ENCODE measurements around the gene TMED10.
"Not testable (repeated sequence)": the region's sequence is repeated elsewhere in the genome, so short reads cannot be mapped to it uniquely, and the experiment has no call there.

TMED10 gene

DNA sequence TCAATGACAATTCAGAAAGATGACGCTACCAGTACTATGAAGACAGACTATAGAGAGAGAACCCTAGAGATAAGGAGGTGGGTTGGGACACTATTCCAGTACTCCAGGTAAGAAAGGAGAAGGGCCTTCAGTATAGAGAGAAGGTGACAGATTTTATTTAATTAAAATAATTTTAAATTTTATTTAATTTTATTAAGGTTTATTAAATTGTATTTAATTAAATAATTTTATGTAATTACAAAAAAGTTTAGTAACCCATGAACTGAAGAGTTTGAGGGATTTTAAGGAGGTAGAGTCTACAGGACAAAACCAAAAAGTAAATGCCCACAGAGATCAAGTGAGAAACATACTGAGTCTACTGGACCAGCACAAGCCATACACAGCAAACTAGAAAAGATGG, 20.3 kb downstream of the TMED10 start:
- no peak for DNase-seq

DNA sequence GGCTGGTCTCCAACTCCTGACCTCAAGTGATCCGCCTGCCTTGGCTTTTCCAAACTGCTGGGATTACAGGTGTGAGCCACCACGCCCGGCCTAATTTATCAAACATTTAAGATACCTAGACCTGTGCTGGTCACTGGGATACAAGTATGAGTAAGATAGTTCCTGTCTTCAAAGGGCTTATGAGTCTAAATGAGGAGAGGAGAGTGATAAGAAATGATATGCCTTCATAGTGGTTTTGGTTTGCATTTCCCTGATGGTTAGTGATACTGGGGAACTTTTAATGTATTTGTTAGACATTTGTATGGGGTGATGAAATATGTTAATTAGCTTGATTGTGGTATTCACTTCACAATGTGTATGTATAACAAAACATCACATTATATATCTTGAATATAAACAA, 21.2 kb downstream of the TMED10 start:
- peak; percentile 35 for DNase-seq

DNA sequence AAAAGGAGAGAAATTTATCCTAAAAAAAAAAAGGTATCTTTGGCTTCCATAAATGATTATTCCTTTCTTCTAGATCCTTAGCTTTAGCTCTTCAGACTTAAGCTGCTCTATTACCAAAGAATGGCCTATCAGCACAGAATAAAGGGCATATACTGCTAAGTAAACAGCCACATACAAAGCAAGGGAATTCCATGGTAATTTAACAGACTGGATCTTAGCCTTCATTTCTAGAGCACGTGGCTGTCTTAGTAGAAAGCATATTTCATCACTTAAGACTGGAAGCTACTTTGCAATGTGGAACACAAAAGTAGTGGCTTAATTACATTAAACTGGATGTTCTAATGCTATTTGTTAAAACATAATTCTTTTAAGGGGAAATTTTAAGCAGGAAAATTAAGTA, 23.1 kb downstream of the TMED10 start:
- DNase-seq = no peak

DNA sequence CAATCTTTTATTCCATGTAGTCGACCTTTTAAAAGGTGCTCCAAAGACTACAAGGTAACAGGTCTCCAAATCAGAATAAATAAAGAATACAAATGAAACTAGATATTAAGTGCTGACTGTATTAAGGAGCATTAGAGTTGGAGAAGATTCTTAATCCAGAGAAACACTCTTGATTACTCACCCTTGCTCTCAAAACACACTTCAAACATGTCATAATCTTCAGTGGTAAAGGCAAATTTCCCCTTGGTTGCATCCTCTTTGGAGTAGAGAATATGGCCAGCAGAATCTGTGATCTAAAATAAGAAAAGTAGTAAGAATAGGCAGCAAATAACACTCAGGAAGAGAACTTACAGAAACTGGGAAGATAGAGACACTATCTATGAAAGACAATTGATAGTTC, 24.6 kb downstream of the TMED10 start:
- DNase-seq = no peak

DNA sequence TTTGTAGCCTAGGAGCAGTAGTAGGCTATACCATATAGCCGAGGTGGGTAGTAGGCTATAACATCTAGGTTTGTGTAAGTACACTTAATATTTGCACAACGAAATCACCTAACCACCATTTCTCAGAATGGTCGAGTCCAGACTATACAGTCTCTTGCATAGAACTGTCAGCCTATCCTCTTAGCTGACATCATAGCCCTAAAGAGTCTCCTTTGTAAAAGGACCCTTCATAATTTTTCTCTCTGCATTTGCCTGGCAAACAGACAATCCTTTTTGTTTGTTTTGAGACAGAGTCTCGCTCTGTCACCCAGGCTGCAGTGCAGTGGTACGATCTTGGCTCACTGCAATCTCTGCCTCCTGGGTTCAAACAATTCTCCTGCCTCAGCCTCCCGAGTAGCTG, 25.8 kb downstream of the TMED10 start:
- DNase-seq = not testable (repeated sequence)

DNA sequence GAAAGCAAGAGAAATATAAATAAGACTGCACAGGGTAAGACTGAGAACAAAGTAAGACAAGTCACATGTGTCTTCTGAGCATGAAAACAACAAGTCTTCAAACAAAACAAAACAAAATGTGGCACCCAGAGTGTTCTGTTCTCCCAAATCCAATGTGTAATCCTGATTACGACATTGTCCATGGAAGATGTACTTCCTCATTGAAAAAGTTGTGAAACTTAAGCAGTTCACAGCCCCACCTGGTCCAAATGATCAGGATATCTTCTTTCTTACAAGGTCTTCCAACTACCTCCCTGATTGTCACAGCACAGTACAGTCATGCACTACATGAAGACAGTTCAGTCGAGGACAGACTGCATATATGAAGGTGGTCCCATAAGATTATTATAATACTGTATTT, 26.3 kb downstream of the TMED10 start:
- no peak for DNase-seq

DNA sequence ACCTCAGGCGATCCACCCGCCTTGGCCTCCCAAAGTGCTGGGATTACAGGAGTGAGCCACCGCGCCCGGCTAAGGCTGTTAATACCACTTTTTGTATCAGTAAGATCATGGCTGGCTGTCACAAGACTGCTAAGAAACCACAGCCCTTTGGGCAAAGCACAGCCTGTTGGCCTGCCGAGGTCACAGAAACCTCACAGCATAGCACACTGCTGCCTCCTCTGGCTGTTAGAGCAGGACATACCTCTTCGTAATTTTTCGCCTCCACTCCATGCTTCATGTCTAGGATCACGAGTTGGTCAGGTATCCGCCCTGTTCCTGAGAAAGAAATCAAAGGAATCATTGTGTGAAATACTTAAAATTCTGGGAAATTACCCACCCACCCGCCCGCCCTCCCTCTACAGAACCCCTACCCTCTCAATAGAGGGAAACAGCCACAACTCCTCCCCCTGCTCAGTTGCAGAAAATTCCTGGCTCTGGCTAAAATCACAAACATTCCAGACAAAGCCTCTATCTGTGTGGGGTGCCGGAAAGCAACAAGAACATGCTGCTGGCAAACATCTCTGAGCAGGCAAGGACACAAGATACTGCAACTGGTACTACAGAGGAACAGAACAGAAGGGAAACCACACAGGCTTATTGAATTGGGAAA, 28.9 kb downstream of the TMED10 start:
- peak; percentile 95 for DNase-seq

DNA sequence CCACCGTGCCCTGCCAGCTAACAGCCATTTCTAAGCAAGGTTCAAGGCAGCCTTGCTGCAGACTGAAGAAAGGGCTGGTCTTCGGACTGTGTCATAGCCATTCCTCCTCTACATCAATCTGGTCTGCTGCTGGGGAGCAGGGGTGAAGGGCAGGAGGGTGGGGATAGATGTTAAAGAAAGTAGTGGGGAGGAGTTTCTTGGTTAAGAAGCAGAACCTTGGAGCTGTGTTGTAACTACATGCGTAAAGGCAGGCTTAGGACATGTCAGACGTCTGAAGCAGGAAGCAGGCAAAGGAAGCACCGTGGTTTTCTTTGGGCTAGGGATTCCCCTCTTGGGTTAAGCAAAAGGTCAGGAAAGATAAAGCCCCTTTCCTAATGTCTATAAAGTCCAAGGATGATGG, 31.5 kb downstream of the TMED10 start:
- DNase-seq = peak; percentile 39

DNA sequence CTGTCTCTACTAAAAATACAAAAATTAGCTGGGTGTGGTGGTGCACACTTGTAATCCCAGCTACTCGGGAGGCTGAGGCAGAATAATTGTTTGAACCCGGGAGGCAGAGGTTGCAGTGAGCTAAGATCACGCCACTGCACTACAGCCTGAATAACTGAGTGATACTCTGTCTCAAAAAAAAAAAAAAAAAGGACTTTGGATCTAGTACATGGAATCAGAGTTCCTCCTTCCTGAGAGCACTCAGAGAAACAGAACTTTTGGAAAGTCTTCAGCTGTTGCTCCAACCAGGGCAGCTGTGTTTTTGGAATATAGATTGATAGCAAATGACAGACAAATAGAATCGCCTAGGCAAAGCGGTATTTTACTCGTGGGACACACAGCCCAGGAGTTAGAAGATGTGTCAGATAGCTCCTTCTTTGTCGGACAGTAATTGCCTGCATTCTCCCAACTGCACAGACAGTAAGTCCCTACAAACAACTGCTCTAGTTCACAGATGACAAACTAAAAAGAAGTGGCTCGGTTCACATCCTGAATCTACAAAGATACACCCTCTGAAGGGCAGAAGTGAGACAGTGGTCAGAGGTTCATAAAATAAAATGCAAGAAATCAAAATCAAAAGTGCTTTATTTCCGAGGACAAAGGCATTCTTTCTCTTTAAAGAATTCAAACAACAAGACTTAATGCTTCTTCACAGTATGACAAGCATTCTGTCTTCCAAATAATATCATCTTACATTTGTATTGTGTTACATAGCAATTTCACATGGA, 32.5 kb downstream of the TMED10 start:
- no peak for DNase-seq

DNA sequence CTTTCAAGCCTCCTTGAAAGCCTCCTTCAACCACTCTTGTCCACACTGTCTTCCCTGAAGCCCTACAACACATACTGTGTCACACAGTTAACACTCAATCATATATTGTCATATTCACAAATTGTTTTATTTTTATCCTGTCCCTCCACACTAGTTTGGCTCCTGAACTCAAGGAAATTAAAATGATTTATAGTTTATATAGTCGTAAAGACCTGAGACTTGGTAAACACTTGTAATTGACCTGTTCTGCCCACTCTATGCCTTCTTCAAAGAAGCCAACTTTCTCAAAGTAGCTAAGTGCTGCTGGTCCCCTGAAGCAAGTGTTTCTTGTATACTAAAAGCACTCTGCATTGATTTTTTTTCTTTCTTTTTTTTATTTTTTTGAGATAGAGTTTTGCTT, 33.9 kb downstream of the TMED10 start:
- DNase-seq = no peak

DNA sequence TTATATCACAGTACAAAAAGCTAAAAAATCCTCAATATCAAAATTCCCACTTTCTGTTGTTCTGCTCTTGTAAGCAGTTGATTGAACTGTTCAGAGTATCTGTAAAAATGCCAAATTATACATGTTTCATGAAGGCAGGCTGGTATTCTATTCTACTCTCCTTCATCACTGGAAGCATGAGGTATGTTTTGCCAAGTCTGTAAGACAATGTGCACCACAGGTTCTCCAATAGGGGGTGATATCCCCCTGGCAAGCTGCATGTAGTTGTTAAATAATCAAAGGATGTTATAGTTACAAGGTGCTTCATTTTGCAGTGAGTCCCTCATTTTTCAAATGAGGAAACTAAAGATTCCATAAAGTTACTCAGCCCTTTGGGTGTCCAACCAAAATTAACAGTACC, 34.4 kb downstream of the TMED10 start:
- DNase-seq = peak; percentile 56

DNA sequence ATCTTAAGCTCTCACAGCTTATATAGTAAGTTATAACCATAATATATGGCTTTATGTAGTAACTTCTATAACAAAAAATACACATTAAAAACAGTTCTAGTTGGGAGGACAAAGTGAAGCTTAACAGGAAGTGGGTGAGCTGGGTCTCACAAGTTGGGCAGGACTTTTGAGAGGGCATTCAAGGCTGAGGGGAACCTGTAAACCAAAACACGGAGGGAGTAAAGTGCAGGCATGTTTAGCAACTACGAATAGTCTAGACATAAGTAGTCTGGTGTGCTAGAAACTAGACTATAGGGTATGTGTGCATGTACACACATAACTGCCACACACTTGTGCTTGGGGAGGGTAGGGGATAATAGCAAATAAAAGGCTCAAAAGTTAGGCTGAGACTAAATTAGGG, 35.4 kb downstream of the TMED10 start:
- DNase-seq = no peak

DNA sequence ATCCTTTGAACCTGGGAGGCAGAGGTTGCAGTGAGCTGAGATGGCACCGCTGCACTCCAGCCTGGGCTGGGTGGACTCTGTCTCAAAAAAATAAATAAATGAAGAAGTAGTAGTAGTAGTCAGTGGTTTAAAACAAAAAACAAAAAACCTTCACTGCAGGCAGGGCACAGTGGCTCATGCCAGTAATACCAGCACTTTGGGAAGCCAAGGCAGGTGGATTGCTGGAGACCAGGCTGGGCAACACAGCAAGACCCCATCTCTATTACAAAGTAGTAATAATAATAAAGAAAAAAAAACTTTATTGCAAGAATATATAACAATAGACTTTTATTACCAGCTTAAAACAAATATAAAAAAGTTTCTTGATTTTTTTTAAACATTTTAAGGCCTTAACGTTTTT, 35.8 kb downstream of the TMED10 start:
- DNase-seq = no peak

DNA sequence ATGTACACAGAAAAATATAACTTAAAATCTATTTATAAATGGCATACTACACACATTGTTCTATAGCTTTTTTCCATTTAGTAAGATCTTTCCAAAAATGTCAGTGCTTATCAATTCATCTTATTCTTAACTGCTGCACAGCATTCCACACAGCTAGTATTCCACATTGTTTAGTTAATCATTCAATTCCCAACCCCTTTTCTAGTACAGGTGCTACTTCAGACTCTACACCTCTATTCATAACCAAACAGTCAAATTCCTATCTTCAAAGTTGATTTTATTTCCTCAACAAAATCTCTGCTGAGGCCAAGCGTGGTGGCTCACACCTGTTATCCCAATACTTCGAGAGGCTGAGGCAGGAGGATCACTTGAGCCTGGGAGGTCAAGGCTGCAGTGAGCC, 37.2 kb downstream of the TMED10 start:
- no peak for DNase-seq

DNA sequence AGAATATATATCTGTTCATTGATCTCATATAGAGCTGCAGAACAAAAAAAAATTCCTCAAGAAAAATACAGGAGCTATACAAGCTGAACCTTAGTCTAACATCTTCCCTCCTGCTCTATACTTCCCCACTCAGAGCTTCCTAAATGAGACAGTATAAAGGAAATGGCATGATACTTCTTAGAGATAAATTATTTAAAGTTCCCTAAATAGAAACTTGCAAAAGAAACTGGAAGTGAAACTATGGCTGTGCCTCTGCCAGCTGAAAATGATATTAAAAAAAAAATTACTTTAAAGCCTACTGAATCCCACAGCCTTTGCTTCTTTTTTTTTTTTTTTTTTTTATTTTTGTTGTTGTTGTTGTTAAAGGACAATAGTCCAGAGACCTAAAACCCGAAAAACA, 37.9 kb downstream of the TMED10 start:
- DNase-seq = peak; percentile 41

DNA sequence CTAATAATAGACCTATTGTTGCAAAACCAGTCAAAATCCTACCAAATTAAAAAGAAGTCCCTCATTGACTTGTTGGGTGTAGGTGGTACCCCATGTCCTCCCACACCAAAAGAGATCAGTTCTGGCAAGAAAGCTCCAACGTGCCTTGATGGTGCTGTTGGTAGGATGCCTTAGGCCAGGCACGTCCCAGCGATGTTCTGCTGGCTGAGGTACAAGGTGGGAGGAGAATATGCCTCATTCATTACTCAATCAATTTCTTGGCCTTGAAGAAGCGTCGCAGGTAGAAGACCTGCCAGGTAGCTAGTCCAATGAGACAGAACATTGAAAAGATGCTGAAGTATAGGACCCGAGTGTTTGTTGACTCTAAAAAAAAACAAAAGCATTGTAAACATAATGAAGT, 41.8 kb downstream of the TMED10 start:
- DNase-seq = no peak

DNA sequence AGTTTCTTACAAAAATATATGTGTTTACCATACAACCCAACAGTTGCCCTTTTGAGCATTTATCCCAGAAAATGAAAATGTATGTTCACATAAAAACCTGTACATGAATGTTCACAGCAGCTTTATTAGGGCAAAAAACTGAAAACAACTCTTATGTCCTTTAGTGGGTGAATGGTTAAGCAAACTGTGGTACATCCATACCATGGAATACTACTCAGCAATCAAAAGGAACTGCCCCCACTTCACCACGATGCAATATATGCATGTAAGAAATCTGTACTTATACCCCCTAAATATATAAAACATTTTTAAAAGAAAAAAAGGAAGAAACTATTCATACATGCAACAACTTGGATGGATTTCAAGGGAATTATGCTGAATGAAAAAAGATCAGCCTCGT, 42.8 kb downstream of the TMED10 start:
- no peak for DNase-seq

DNA sequence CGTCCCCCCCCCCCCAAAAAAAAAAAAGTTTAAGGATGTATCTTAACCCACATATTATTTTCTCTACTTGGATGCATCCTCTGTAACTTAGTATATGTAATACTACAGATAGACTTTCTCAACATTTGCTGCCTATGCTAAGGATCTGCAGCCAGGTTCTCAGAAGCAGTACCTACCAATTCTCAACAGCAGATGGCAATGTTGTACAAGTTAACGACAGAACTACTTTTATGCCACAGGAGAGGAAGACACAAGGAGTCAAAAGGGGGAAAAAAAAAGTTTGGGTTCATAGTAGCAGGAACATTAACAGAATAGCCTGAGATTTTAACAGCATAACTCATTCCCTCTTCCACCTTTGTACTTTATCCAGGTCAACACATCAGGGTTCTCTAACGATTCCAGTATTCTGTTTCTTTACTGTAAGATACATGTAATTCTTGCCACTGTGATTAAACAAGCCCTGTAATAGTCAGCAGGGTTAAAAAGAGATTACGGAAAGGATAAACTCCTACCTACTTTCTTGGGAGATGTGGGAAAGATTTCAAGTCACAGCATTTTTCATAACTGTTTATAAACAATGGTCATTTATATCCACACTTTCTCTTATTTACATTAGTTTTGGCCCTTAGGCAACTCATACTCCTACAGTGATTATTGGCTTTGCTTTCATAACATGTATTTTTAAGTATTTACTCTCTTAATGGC, 43.9 kb downstream of the TMED10 start:
- peak; percentile 91 for DNase-seq

DNA sequence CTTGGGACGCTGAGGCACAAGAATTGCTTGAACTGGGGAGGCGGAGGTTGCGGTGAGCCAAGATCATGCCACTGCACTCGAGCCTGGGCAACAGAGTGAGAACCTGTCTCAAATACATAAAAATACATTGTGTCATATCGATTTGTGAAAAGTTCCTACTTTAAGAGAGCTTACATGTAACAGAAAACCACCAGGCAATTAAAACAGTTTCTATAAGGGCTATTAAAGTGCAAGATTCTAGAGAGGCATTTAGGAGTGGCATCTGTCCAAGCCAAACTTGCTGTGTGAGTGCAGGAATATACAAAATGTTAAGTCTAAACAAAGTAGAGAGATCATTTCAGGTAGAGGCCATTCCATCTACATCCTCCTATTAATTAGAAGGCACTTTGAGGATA, 47.8 kb downstream of the TMED10 start:
- DNase-seq = no peak

DNA sequence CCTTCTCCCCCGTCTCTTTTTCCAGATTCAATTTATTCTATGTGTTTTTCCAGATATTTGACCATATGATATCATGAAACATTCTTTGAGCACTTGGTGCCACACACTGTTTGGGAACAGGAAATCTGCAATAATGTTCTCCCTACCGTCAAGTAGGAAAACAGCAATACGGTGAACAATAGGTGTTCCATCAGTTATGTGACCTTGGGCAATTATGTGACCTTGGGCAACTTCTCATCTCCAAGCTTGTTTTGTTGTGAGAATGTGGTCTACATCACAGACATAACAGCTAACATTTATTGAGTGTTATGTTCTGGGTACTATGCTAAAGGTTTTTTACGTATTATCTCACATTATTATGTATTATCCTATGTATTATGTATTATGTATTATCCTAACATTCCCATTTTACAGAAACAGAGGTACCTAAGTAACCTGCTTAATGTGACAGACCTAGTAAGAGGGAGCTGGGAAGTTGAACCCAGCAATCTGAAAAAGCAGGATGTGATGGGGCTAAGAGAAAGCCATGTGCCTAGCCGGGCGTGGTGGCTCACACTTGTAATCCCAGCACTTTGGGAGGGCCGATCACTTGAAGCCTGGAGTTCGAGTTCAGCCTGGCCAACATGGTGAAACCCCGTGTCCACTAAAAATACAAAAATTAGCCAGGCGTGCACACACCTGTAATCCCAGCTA, 48.4 kb downstream of the TMED10 start:
- no peak for DNase-seq

DNA sequence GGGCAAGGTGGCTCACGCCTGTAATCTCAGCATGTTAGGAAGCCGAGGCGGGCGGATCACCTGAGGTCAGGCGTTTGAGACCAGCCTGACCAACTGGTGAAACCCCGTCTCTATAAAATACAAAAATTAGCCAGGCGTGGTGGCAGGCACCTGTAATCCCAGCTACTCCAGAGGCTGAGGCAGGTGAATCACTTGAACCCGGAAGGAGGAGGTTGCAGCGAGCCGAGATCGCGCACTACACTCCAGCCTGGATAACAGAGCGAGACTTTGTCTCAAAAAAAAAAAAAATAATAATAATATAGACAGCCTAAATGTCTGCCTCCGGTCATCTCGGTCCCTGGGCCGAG, 49.0 kb downstream of the TMED10 start:
- not testable (repeated sequence) for DNase-seq

DNA sequence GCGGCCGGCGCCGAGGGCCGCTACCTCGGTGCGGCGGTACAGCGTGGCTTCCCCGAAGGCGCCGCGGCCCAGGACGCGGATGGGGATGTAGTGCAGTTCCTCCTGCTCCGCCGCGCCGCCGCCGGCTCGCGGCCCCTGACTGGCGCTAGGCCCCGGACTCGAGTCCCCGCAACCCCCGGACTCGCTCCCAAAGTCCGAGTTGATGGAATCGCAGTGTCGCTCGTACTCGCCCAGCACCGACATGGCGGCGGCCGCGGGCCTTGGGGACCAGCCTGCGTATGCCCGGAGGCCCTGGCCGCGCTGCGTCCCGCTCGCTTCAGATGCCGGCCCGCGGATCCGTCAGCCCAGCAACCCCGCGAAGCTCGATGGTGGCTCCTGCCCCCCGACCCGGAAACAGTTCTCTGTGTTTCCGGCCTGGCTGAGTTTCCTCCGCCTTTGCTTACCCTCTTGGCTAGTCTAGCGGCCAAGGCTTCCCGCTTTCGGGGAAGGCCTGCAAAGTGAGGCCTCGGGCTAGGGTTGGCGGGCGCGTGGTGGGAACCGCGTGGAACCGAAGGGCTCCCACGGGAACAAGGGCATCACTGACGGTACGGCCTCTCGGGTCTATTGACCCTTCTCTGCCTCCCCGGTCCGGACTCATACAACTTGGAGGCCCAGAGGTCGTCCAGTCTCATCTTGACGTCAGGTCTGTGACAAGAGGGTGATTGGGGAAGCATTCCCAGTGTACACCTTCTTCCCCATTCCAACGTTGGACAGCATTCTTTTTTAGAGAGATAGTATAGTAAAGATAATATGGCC, 49.5 kb downstream of the TMED10 start, which contains the start of gene NEK9:
TSS of gene NEK9 (minus strand) at position 370 of the 795 bp plus-strand sequence. CDS start at position 243, 127 bp downstream.
- peak; percentile 93 for DNase-seq

DNA sequence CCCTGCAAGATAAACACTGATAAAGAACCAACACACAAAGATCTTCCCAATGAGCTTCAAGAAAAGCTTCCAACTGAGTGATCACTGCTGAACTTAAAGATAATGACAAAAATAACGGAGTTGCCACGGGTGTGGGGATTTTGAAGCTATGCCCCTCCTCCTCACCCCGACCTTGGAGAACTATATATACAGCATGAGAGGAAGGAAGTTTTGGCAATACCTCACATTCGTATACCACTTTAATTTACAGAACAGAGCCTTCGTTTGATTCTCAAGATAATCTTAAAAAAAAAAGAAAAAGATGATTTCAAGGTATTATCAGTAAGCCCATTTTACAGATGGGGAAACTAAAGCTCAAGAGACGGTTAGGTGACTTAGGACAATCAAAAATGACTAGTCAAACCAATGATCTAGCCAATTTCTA, 50.3 kb downstream of the TMED10 start:
- peak; percentile 73 for DNase-seq

Data from hematopoietic multipotent progenitor cell treated with erythropoietin and hydrocortisone succinate and interleukin-3 and kit ligand, for 6 days (in vitro differentiated cells).